ENCODE measurements around the gene KCMF1. TPM values are rescaled to one million over a fixed set of nuclear protein-coding genes. Genes with fewer than 3 reads are reported as not detected.

The KCMF1 gene
- total and polyA plus RNA-seq, 2 of the 13 experiments (the other 11 are each of a cell fraction or from before 2014, with no cell fraction given), result 62.1 to 116 TPM

- H3K36me3 ChIP-seq (replicated peaks in 1 of 2; ENCODE audit: control insufficient read depth in 1 of 2, insufficient read depth in 2 of 2, low read length in 2 of 2), result no peaks in the 10 kb centered on the region
- no TSS peak for BruUV-seq (replicated peaks)
- peak overlapping the region; percentile 5 for H3K27ac ChIP-seq (ENCODE audit: extremely low read length, insufficient read depth, low read length)
Observed at GRCh38 chr2:84957771-84958134, 13.2 kb upstream of the KCMF1 start.

More at GRCh38 chr2:84957771-84958134, 13.2 kb upstream of the KCMF1 start:
- TF ChIP-seq ZNF160 (CRISPR knock-in tag; IDR thresholded peaks at IDR 0.05) (no peak), ZHX1 (CRISPR knock-in tag; IDR thresholded peaks at IDR 0.05; ENCODE audit: low read depth) (no peak)
- Histone ChIP-seq H3K4me3 (replicated peaks in 1 of 3; ENCODE audit: insufficient read depth in 1 of 3, low read depth in 2 of 3, low read length in 3 of 3) (no peak overlapping the region), H4K20me1 (ENCODE audit: insufficient read depth, low read length) (no peaks in the 10 kb centered on the region), H2AFZ (ENCODE audit: low read length) (no peak overlapping the region), H3K9me3 (ENCODE audit: low read length) (no peaks in the 10 kb centered on the region), H3K4me1 (ENCODE audit: insufficient read depth, low read length) (peaks cover 79% of the 10 kb centered on the region), H3K4me2 (ENCODE audit: low read depth, low read length) (peak overlapping the region; percentile 37), H3K27me3 (ENCODE audit: control insufficient read depth in 1 of 2, insufficient read depth in 2 of 2, low read length in 2 of 2) (no peaks in the 10 kb centered on the region), H3K9ac (ENCODE audit: insufficient read depth, low read depth, low read length) (peak overlapping the region; percentile 13; the same call in 1 of the 2 replicates), H3K79me2 (ENCODE audit: insufficient read depth, low read length) (no peaks in the 10 kb centered on the region)
- ATAC-seq, result no peak
- intact Hi-C loops (cut with micrococcal nuclease; ENCODE audit: unreplicated experiment) (loop anchor here (2.0 kb wide), 1 partner anchor 17 kb away; no protein-coding TSS in a partner anchor), in situ Hi-C loops (cut with HindIII; ENCODE audit: extremely low pct_ligation_motif_present, low pct_unique_long_range_greater_than_20kb) (no loop called here)
- CTCF ChIA-PET (ENCODE audit: low intra/inter-chr PET ratio, low total read pairs), result no interaction called here
- DNase-seq (ENCODE audit: low spot score), result no peak
- POLR2A ChIA-PET, result interaction anchor here (3.0 to 4.1 kb wide), 2 partner anchors 11 to 13 kb away, joined by 22 to 28 read pairs; partner anchors contain the start of gene KCMF1
- FAIRE-seq, result no peak
